Measurements from ENCODE around the gene POLR3H.

Gene POLR3H

DNA sequence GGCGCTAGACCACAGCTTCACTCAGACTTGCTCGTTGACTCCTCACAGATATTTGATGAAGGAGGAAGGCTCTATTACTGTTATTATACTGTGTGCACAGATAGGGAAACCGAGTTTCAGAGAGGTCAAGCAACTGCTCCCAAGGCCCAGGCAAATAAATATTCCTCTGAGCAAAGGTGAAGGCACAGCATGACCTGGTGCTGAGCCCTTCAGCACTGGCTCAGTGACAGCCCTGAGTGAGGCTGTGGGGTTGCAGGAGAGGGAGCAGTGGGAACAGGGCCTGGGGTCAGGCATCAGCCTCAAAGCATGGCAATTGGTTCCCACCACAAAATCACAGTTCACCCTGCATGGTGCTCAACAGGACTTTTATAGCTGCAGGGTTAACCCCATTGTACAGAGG is 7.1 kb downstream of the POLR3H start:
- no peak for DNase-seq (ENCODE audit: low read depth)

DNA sequence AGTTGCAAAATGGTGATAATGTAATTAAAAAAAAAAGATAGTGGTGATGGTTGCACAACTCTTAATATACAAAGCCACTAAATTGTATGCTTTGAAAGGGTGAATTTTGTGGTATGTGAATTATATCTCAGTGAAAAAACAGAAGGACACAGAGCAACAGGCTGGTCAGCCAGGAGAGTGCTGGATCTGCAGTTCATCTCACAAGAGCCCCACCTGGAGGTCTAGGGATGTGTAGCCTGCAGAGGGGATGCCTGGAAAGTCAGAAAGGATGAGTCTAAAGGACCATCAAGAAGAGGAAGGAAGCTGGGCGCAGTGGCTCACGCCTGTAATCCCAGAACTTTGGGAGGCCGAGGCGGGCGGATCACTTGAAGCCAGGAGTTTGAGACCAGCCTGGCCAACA is 9.0 kb downstream of the POLR3H start:
- DNase-seq (ENCODE audit: low read depth) = peak; percentile 32

DNA sequence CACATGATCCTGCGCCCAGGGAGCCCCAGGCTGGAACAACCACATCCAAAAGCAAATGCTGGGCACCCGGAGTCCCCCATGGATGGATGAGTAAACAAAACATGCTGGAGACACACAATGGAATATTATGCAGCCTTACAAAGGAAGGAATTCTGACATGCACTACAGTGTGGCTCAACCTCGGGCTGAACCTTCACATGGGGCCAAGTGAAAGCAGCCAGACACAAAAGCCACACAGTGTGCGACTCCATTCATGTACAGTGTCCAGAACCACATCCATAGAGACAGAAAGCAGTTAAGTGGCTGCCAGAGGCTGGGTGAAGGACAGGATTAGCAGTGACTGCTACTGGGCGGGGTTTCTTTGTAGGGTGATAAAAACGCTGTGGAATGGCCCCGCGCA is 10.1 kb downstream of the POLR3H start:
- no peak for DNase-seq (ENCODE audit: low read depth)

DNA sequence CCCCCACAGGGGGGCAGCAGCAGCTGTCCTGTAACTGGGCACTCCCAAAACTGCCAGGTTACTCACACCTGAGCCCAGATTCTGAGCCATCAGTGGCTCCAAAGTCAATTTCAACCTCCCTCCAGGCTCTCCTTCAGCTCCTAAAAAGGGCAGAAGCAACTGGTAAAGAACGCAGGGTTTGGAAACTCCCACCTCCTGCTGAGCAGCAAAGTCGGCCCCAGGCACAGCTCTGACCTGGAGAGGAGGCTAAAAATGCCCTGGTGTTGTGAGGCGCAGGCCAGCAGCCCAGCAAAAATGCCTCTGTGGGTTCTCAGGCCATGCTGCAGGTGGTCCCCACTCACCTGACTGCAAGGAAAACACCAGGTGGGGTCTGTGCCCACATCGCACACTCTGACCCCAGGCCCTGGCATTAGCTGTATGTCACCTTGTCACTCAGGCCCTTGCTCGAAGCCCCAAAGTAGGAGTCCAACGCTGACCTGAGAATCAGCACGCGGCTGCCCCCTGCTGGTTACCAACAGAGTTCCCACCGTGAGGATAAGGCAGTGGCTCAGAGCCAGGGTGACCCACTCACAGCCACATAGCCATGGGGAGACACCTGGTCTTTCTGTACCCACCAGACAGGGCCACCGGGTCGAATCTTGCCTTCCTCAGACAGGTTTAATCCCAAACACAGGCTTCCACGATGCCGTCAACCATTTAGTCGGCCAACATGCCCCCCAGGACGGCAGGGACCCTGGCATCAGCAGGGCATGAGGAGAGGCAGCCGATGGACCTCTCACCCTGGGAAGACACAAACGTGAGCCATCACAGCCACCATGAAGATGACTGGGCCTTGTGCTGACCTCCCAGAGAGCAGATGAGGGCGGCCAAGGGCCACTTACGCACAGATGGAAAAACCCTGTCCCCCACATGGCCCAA is 11.1 kb downstream of the POLR3H start:
- DNase-seq (ENCODE audit: low read depth) = peak; percentile 70

DNA sequence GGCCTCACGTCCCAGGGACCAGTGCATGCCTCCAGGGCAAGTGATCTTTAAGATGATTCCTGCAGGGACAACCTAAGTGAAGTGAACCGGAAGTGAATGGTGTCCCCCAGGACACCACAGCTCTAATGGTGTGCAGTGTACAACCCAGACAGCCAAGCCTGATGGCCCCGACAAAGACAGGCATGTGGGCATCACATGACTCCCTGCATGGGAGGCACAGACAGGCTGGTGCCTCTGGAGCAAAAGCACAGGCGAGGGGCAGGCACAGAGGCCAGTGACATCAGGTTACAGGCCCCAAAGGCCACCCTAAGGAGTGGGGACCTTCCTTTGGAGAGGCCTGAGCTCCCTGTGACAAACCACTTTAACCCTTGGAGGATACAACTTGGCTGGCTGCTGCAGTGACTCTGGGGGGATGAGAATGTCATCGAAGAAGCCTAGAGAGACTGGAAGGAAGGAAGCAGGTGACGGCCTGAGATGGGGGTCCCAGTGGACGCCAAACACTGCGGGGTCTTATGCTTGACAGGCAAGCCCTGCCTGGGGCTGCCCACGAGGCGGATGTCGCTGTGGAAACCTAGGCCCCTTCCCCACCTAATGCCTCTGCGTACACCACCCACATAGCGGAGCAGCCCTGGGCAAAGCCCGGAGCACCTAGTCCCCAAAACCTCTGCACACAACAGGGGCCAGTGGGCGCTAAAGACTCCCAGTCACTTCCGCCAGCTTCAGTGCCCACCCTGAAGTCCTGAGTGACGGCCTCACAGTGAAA is 12.4 kb downstream of the POLR3H start:
- DNase-seq (ENCODE audit: low read depth) = no peak

DNA sequence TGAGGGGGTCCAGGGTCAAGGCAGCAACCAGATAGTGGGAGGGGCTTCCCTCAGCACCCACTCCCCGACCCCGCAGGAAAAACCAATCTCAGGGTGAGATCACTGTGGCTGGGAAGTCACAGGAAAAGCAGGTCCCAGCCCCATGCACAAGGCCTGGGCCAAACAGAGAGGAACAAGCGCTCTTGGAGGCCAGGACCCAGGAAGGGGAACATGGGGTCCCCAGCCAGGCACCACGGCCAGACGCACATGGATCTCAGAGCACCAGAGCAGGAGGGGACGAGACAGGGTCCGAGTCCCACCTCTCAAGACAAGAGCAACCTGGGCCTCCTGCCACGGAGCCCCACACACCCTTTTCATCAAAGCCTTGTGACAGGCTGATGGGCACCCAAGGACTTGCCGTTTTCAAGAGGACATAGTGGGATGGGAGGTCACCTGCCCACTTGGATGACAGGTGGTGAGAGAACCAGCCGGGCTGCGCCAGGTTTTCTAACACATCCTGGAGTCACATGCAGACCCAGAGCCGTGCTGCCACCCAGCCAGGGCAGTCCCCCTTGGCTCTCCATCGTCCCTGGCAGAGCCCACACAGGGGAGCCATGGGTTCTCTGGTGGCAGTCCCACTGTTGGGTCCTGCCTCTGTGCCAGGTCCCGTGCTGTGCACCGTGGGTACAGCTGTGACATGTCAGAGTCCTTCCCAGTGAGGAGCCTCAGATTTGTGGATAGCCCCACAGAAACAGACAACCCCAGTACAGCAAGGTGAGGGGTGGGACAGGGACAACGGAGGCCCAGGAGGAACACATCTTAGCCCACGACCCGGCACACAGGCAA is 13.2 kb downstream of the POLR3H start:
- DNase-seq (ENCODE audit: low read depth) = no peak

DNA sequence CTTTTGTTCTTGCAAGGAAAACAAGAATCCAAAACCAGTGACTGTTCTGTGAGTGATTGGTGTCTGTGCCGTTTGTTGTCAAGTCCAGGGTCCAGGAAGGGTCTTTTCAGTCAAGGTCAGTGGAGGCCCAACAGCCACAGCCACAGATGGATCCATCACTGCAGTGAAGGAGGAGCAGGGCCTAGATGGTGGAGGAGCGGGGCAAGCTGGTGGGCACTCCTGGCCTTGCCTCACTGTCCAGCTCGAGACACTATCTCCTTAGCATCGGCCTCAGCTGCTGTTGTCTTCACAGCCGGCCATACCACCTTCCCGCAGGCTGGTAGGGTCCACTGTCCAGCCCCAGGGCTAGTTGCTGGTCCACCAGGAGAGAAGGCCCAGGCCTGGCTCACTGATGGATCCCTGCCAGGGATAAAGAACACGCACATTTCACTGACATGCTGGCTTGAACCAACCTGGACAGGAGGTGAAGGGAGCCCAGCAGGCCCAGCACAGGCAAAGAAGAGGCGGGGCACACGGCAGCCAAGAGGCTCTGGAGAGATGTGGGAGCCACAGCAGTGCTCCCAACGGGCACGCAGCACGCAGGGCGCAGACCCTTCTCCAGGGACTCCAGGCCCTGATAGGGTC is 15.2 kb downstream of the POLR3H start:
- no peak for DNase-seq (ENCODE audit: low read depth)

DNA sequence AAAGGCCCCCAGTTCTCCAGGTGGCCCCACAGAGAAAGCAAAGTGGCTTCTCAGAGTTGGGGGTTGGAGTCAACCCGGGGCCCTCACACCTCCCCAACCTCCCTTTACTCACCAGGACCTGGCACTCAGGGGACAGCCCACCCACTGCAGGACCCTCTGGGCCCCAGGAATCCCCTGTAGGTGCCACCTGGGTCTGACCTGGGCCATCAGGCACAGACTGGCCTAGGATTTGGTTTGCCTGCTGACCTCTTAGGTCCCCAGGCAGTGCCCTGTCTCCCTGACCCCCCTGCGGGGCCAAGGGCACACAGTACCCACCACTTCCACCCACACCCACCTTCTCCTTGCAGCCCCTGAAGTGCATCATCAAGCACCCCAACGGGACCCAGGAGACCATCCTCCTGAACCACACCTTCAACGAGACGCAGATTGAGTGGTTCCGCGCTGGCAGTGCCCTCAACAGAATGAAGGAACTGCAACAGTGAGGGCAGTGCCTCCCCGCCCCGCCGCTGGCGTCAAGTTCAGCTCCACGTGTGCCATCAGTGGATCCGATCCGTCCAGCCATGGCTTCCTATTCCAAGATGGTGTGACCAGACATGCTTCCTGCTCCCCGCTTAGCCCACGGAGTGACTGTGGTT is 16.0 kb downstream of the POLR3H start:
- no peak for DNase-seq (ENCODE audit: low read depth)

DNA sequence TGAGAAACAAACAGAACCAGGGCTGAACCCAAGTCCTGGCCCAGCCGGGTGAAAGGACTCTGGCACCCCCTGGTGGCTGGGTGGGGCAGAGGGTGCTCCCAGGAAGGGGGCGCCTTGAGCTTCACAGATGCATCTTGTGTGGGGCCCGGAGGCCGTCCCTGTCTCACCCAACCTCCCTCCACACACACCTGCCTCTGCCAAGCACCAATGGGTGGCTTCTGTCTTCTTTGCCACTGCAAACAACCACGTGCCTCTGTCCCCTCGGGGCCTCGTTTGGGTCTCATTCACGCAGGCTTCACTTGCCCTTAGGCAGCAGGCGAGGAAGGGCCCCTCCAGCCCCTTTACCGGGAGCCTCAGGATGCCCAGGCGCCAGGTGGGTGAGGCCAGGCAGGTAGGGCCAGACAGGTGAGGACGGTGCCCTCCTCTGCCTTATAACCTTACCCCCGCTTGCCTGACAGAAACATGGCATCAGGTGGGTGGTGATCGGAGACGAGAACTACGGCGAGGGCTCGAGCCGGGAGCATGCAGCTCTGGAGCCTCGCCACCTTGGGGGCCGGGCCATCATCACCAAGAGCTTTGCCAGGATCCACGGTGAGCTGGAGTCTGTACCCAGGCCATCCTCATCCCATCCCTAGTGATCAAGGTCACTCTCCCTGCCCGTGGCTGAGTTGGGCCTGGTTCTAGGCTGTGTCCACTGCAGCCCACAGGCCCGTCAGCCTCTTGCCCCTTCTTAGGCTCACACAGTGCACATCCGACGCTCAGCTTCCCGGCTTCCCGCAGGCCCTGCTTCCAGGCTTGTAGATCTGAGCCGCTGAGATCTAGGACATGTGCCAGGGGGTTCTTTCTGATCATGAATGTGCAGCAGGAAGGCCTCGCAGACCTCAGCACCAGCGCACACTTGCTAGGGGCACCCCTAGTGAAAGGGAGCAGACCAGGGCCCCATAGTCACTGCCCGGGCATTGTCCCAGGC is 17.2 kb downstream of the POLR3H start:
- DNase-seq (ENCODE audit: low read depth) = peak; percentile 42

DNA sequence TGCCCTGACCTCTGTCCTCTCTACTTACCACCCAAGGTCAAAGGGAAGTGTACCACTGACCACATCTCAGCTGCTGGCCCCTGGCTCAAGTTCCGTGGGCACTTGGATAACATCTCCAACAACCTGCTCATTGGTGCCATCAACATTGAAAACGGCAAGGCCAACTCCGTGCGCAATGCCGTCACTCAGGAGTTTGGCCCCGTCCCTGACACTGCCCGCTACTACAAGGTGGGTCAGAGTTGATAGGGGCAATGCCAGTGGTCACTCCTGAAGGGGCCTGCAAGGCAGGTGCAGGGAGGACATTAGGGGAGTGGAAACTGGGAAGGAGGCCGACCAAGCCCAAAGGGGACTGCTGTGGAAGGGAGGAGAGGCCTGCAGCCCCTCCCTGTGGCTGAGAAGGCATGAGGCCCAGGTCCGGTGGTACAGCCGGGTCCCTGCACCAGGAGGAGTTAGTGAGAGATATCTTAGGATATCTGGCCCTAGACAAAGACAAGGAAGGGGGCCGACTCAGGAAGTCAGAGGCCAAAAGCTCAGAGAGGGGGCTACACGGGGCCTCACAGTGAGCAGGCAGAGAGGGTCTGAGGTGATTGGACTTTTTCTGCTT is 17.9 kb downstream of the POLR3H start:
- DNase-seq (ENCODE audit: low read depth) = no peak

DNA sequence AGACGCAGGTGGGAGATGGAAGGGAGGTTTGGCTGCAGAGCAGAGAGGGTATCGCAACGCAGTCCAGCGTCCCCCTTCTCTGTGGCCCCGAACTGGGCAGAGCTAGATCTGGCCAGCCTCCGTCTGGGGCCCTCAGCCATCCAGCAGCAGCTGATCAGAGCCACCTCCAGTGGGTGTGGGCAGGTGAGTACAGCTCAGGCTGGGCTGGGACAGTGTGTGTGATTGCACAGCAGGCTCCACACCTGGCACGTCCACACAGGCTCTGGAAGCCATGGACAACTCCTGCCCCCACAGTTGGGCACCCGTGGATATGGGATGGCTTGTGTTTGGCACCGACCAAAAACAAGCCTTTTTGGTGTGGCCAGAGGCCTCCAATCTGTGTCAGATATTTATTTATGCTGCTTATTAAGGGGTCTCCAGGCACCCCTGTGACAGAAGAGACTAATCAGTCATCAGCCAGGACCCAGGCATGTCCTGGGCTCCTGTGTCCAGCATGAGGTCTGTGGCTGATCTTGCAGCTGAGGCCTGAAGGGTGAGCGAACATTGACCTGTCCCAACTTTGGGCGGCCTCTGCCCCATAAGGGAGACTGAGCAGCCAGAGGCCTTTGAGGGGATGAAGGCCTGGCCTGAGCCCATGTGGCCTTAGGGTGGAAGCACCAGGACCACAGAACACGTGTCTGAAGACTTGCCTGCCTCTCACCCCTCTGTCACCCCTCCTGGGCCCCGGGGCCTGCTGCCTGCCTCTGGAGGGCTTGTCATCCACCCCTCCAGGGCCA is 18.6 kb downstream of the POLR3H start:
- DNase-seq (ENCODE audit: low read depth) = no peak

DNA sequence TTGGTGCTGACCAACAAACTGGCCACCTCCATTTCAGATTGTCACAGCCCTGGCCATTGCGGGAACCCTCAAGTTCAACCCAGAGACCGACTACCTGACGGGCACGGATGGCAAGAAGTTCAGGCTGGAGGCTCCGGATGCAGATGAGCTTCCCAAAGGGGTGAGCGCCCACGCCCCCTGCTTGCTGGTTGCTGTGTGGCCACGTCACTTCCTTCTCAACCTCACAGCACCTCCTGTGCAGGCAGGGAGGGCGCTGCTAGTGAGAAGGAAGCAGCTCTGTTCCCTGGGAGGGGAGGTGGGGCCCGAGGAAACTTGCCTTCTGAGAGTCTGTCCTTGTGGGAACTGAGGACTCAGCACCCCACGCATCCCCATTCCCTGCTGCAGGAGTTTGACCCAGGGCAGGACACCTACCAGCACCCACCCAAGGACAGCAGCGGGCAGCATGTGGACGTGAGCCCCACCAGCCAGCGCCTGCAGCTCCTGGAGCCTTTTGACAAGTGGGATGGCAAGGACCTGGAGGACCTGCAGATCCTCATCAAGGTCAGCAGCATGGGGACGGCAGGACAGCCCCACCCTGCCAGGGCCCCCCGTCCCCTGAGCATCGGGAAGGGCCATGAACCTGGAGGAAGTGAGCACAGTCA is 19.3 kb downstream of the POLR3H start:
- no peak for DNase-seq (ENCODE audit: low read depth)

DNA sequence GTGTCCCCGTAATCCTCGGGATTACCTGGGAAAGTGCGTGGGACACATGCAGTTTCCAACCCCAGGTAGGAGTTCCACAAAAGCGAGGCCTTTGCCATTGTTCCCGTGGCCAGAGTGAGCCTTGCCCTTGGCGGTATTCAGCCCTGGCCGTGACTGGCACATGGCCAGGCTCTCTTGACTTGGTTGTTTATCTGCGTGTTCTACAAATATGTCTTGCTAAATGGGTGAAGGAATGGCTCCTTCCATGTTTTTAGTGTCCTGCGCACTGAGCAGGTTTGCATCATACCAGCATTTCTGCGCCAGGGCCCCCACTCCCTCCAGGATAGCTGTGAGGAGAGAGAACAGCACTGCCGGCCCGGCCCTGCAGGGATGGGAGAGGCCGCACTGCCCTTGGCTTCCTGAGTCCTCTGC is 20.0 kb downstream of the POLR3H start:
- DNase-seq (ENCODE audit: low read depth) = no peak

DNA sequence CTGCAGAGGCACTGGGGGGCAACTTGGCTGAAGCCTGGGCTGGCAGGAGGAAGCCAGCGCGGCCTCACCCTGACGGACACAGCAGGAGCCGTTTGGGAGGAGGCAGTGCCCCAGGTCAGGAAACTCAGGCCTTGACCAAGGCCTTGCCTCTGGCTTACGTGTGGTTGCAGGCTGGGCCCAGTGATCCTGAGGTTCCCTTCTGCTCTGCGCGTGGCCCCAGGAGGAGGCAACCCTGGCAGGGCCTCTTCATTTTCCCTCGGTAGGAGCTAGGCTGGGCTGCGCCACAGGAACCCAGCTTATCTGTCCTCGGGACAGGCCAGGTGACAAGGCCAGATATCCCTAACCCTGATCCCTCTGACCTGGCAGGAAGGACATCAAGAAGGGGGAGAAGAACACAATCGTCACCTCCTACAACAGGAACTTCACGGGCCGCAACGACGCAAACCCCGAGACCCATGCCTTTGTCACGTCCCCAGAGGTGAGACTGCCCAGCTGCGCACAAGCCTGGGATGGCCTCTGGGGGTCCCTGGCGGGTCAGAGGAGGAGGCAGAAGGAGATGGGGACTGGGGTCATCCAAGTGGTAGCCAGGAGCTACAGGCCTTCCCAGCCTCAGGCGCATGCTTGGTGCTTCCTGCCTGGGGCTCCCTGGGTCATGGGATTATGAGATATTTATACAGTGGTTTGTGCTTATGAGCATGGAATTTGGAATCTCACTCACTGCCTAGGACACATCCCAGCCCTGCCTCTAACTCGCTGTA is 20.6 kb downstream of the POLR3H start:
- peak; percentile 80 for DNase-seq (ENCODE audit: low read depth)

DNA sequence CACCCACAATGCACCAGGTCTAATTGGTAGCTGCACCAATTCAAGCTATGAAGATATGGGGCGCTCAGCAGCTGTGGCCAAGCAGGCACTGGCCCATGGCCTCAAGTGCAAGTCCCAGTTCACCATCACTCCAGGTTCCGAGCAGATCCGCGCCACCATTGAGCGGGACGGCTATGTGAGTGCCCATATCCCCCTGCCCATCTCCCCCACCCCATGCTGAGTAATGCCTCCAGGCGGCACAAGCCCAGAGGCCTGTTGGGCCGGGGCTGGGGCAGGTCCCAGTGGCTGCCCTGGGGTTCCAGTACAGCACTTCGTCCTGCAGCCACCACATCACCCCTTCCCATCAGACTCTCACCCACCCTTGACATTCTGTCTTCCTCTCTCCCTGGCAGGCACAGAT is 21.5 kb downstream of the POLR3H start:
- DNase-seq (ENCODE audit: low read depth) = no peak

DNA sequence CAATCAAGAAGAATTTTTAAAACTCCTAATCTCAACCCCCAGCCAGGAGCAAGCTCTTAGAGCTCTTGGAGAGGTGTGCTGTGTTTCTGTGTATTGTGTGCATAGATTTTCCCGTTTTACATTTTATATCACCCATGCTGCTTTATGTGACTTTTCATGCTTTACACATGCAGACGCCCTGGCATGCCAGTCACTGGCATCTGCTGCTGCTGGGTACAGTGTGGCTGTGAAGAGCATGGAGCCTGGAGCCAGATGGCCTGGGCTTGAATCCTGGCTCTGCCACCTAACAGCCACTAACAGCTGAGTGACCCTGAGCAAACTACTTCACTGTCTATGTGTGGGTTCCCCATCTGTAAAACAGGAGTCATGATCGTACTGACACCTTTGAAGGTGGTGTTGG is 23.1 kb downstream of the POLR3H start:
- DNase-seq (ENCODE audit: low read depth) = no peak

DNA sequence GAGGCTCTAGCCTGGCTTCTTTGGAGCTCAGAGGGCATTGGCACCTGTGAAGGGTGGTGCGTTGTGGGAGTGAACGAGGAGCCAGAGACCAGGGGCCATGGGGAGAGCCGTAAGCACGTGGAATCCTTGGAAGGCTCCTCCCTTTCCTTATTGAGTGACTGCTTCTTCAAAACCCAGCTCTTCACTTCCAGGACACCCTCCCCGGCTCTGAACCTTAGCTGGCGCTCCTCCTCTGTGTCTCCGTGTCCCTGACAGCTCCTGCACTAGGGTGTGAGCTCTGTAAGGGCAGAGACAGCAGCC is 26.3 kb downstream of the POLR3H start:
- no peak for DNase-seq (ENCODE audit: low read depth)

Measured in EH (cell line).